H9 (cell line): ENCODE measurements around the gene MT4. TPM values are rescaled to one million over a fixed set of nuclear protein-coding genes. Genes with fewer than 3 reads are reported as not detected.

ENCODE experiments used
- DNase-seq: peaks from one replicate; pipeline ENCODE4 v3.0.0-alpha.2; 2017
- H2AFZ ChIP-seq: one replicate; pipeline ENCODE4 v1.6.1; 2013; ENCODE audit warnings: mild to moderate bottlenecking, low read length, control low read depth, moderate library complexity
- H2AK5ac ChIP-seq: 2 replicates; pipeline ENCODE4 v1.6.1; 2013; ENCODE audit warnings: low read length, control low read depth, mixed read lengths; ENCODE audit not compliant: insufficient read length
- H2BK120ac ChIP-seq: one replicate; pipeline ENCODE4 v1.6.1; 2013; ENCODE audit warnings: low read depth, mild to moderate bottlenecking, low read length, control low read depth, inconsistent platforms; ENCODE audit not compliant: poor library complexity, severe bottlenecking
- H2BK12ac ChIP-seq: 2 replicates; pipeline ENCODE4 v1.6.1; 2013; ENCODE audit warnings: low read length, control low read depth, mixed read lengths, low read depth; ENCODE audit not compliant: insufficient read length
- H2BK15ac ChIP-seq: 2 replicates; pipeline ENCODE4 v1.6.1; 2013; ENCODE audit warnings: low read depth, low read length, control low read depth
- H2BK20ac ChIP-seq: one replicate; pipeline ENCODE4 v1.6.1; 2013; ENCODE audit warnings: low read depth, mild to moderate bottlenecking, low read length, control low read depth, inconsistent platforms; ENCODE audit not compliant: poor library complexity, severe bottlenecking
- H2BK5ac ChIP-seq: 2 replicates; pipeline ENCODE4 v1.6.1; 2013; ENCODE audit warnings: low read length, control low read depth, mixed read lengths; ENCODE audit not compliant: insufficient read length
- H3K14ac ChIP-seq: 2 replicates; pipeline ENCODE4 v1.6.1; 2013; ENCODE audit warnings: low read length, control low read depth; ENCODE audit not compliant: insufficient read depth
- H3K18ac ChIP-seq: 2 replicates; pipeline ENCODE4 v1.6.1; 2013; ENCODE audit warnings: low read depth, mild to moderate bottlenecking, mixed read lengths, low read length, control low read depth; ENCODE audit not compliant: insufficient read length
- H3K23ac ChIP-seq: 2 replicates; pipeline ENCODE4 v1.6.1; 2013; ENCODE audit warnings: low read length, control low read depth, mixed read lengths, low read depth; ENCODE audit not compliant: insufficient read length
- H3K23me2 ChIP-seq: 2 replicates; pipeline ENCODE4 v1.6.1; 2013; ENCODE audit warnings: low read depth, mild to moderate bottlenecking, mixed read lengths, low read length, control low read depth; ENCODE audit not compliant: insufficient read length, poor library complexity, severe bottlenecking
- H3K27ac ChIP-seq: 2 replicates; pipeline ENCODE4 v1.5.1; 2013; ENCODE audit warnings: low read length, control low read depth, mixed read lengths, low read depth; ENCODE audit not compliant: insufficient read length
- H3K27me3 ChIP-seq: 2 replicates; pipeline ENCODE4 v1.6.1; 2013; ENCODE audit warnings: low read length, control low read depth, inconsistent platforms; ENCODE audit not compliant: insufficient read depth
- H3K4ac ChIP-seq: 2 replicates; pipeline ENCODE4 v1.6.1; 2013; ENCODE audit warnings: low read depth, mild to moderate bottlenecking, control low read depth, inconsistent platforms, low read length, moderate library complexity
- H3K4me1 ChIP-seq: 2 replicates; pipeline ENCODE4 v1.6.1; 2013; ENCODE audit warnings: low read length, control low read depth, inconsistent platforms; ENCODE audit not compliant: insufficient read depth
- H3K4me2 ChIP-seq: 2 replicates; pipeline ENCODE4 v1.6.1; 2013; ENCODE audit warnings: low read length, control low read depth, mixed read lengths; ENCODE audit not compliant: insufficient read length, insufficient read depth
- H3K56ac ChIP-seq: 2 replicates; pipeline ENCODE4 v1.6.1; 2013; ENCODE audit warnings: low read depth, mild to moderate bottlenecking, mixed read lengths, low read length, control low read depth; ENCODE audit not compliant: insufficient read length
- H3K79me1 ChIP-seq: 2 replicates; pipeline ENCODE4 v1.6.1; 2013; ENCODE audit warnings: low read depth, mild to moderate bottlenecking, moderate library complexity, low read length, control low read depth, inconsistent platforms; ENCODE audit not compliant: insufficient read depth, poor library complexity, severe bottlenecking
- H3K79me2 ChIP-seq: 2 replicates; pipeline ENCODE4 v1.6.1; 2013; ENCODE audit warnings: low read length, control low read depth, inconsistent platforms; ENCODE audit not compliant: insufficient read depth
- H3K9ac ChIP-seq: 2 replicates; pipeline ENCODE4 v1.6.1; 2013; ENCODE audit warnings: low read length, control low read depth, mixed read lengths; ENCODE audit not compliant: insufficient read length; ENCODE audit errors: extremely low read depth
- H3K9me3 ChIP-seq: one replicate; pipeline ENCODE4 v1.6.1; 2013; ENCODE audit warnings: low read depth, low read length, inconsistent platforms; ENCODE audit not compliant: control insufficient read depth
- H3T11ph ChIP-seq: one replicate; pipeline ENCODE4 v1.6.1; 2013; ENCODE audit warnings: mild to moderate bottlenecking, low read length, control low read depth, inconsistent platforms
- H4K20me1 ChIP-seq: one replicate; pipeline ENCODE4 v1.6.1; 2013; ENCODE audit not compliant: control insufficient read depth, insufficient read length, insufficient read depth
- H4K5ac ChIP-seq: 2 replicates; pipeline ENCODE4 v1.6.1; 2013; ENCODE audit warnings: low read depth, mild to moderate bottlenecking, mixed read lengths, low read length, control low read depth; ENCODE audit not compliant: insufficient read length
- H4K8ac ChIP-seq: replicated peaks from 2 replicates; pipeline ENCODE4 v1.6.1; 2013; ENCODE audit warnings: low read length, control low read depth, mixed read lengths, low read depth; ENCODE audit not compliant: insufficient read length
- H4K91ac ChIP-seq: 2 replicates; pipeline ENCODE4 v1.6.1; 2013; ENCODE audit warnings: low read depth, mild to moderate bottlenecking, moderate library complexity, mixed read lengths, low read length, control low read depth; ENCODE audit not compliant: insufficient read length
- H3K27ac Mint-ChIP-seq, 3 experiments: 2 replicates in 2 of 3; 3 replicates in 1 of 3; pipeline ENCODE4 v1.8.0; 2020 to 2021; ENCODE audit warnings: mixed read lengths in 3 of 3, mild to moderate bottlenecking in 1 of 3, moderate library complexity in 1 of 3
- H3K27me3 Mint-ChIP-seq: 2 replicates; pipeline ENCODE4 v1.8.0; 2021; ENCODE audit warnings: low read depth, mild to moderate bottlenecking, moderate library complexity, mixed read lengths
- H3K36me3 Mint-ChIP-seq, 3 experiments: 2 replicates in 2 of 3; 3 replicates in 1 of 3; pipeline ENCODE4 v1.8.0; 2020 to 2021; ENCODE audit warnings: low read depth in 3 of 3, mixed read lengths in 3 of 3; ENCODE audit not compliant: insufficient read depth in 1 of 3
- H3K4me1 Mint-ChIP-seq, 2 experiments: 2 replicates each; pipeline ENCODE4 v1.8.0; 2020; ENCODE audit warnings: mixed read lengths in 2 of 2
- H3K4me3 Mint-ChIP-seq, 2 experiments: 2 replicates in 1 of 2; 3 replicates in 1 of 2; pipeline ENCODE4 v1.8.0; 2020 to 2021; ENCODE audit warnings: mild to moderate bottlenecking in 2 of 2, mixed read lengths in 2 of 2, moderate library complexity in 1 of 2
- H3K9me3 Mint-ChIP-seq, 2 experiments: 2 replicates in 1 of 2; 3 replicates in 1 of 2; pipeline ENCODE4 v1.8.0; 2020; ENCODE audit warnings: mild to moderate bottlenecking in 2 of 2, mixed read lengths in 2 of 2, moderate library complexity in 1 of 2
- WGBS: extraction: QIAGEN DNeasy Blood & Tissue Kit; methylation state at CpG from one replicate; pipeline ENCODE4 v1.1.7; 2013; ENCODE audit warnings: missing lambda C conversion rate, low lambda C conversion rate, mixed read lengths; ENCODE audit not compliant: insufficient read length; ENCODE audit errors: extremely low coverage; 5-methylcytosine and 5-hydroxymethylcytosine counted together
- total RNA-seq: library from RNA; stranded (reverse); gene quantifications from 2 replicates; pipeline ENCODE4 v1.2.1, GENCODE V29; 2021
- TF ChIP-seq, protein P1 (sequence below): fragments of 200-600 bp; sonication (generic); conservative IDR thresholded peaks from 3 replicates; pipeline ENCODE4 v1.8.0; 2021; ENCODE audit warnings: antibody characterized with exemption, mild to moderate bottlenecking

Gene MT4
- total RNA-seq, 1 experiment from 2014 or later = not detected

DNA sequence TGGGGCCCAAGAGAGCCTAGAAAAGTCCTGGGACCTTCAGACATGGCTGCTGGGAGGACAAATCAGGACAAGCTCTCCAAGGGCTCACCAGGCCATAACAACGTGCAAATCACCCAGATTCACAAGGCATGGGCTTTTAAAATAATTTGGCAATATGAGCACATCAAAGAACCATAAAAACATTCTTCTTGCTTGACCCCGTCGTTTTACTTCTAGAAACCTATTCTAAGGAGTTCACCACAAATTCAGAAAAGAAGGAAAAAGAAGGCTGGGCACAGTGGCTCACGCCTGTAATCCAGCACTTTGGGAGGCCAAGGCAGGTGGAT lies 12.4 kb downstream of the MT4 start:
- DNase-seq = no peak
- TF ChIP-seq, protein P1, sequence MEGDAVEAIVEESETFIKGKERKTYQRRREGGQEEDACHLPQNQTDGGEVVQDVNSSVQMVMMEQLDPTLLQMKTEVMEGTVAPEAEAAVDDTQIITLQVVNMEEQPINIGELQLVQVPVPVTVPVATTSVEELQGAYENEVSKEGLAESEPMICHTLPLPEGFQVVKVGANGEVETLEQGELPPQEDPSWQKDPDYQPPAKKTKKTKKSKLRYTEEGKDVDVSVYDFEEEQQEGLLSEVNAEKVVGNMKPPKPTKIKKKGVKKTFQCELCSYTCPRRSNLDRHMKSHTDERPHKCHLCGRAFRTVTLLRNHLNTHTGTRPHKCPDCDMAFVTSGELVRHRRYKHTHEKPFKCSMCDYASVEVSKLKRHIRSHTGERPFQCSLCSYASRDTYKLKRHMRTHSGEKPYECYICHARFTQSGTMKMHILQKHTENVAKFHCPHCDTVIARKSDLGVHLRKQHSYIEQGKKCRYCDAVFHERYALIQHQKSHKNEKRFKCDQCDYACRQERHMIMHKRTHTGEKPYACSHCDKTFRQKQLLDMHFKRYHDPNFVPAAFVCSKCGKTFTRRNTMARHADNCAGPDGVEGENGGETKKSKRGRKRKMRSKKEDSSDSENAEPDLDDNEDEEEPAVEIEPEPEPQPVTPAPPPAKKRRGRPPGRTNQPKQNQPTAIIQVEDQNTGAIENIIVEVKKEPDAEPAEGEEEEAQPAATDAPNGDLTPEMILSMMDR = no peak; the same call in 2 of the 3 replicates
- Histone ChIP-seq H3K4ac (no peak overlapping the region), H4K8ac (no peak overlapping the region), H3K56ac (no peak overlapping the region), H2AK5ac (no peak overlapping the region), H3K4me2 (no peak overlapping the region), H2BK12ac (no peak overlapping the region), H3K27me3 (no peaks in the 10 kb centered on the region), H3K23ac (no peak overlapping the region), H4K91ac (no peak overlapping the region), H3K27ac (no peak overlapping the region), H4K5ac (no peak overlapping the region), H3K23me2 (no peaks in the 10 kb centered on the region), H3K9ac (no peak overlapping the region), H3K4me1 (no peaks in the 10 kb centered on the region), H3K18ac (no peak overlapping the region), H2BK15ac (no peak overlapping the region), H3K14ac (no peak overlapping the region), H3K79me1 (no peaks in the 10 kb centered on the region), H4K20me1 (no peaks in the 10 kb centered on the region), H3K9me3 (no peaks in the 10 kb centered on the region), H3T11ph (no peak overlapping the region), H2BK20ac (no peak overlapping the region), H2AFZ (no peak overlapping the region), H3K79me2 (no peaks in the 10 kb centered on the region), H2BK120ac (no peak overlapping the region), H2BK5ac (no peak overlapping the region)
- Mint-ChIP-seq H3K4me3 (no peak overlapping the region), H3K36me3 (no peaks in the 10 kb centered on the region), H3K27me3 (peaks cover 21% of the 10 kb centered on the region), H3K9me3 (peaks cover 4 to 5% of the 10 kb centered on the region in 2 experiments; a peak in 3 of 5 replicates), H3K27ac (no peak overlapping the region), H3K4me1 (no peaks in the 10 kb centered on the region)
- no CpG with 5 or more reads among the region's 4 CpGs for WGBS
